ENCODE data around the gene MLEC. TPM values are rescaled to one million over a fixed set of nuclear protein-coding genes. Genes with fewer than 3 reads are reported as not detected.
A peak's percentile ranks its signal among the peaks of the same experiment; 100 is the strongest.

Gene MLEC
- total RNA-seq, 4 donors from 2014 or later = 20.7 to 48.9 (median 34.3) TPM

- TF ChIP-seq CTCF (IDR thresholded peaks at IDR 0.05) = no peak
- no peak for TF ChIP-seq POLR2A (IDR thresholded peaks at IDR 0.05)
- peak within 1 kb of the TSS; percentile 72 to 98 (median 88) for H3K4me3 ChIP-seq
- no peaks in the 10 kb centered on the region for H3K27me3 ChIP-seq
- peak within 1 kb of the TSS; percentile 86 to 93 (median 90) for H3K27ac ChIP-seq
- peaks cover 14 to 36% (median 18%) of the 10 kb centered on the region in 3 donors for H3K4me1 ChIP-seq
- DNase-seq = no peak
- intact Hi-C loops (cut with DNase I) = loop anchor here (5.0 kb wide), 1 partner anchor 63 kb away; no protein-coding TSS in a partner anchor
- no peaks in the 10 kb centered on the region for H3K9me3 ChIP-seq
- 0 to 5% methylated on average over 3 to 5 of the region's 76 CpGs for WGBS, 2 donors
- peaks cover 0 to 16% (median 5%) of the 10 kb centered on the region in 3 donors for H3K36me3 ChIP-seq
Observed at GRCh38 chr12:120710031-120710804, 23.3 kb downstream of the MLEC start, which contains the start of gene UNC119B. Gene UNC119B (plus strand): TSS chr12:120710458. CDS start chr12:120710475, 17 bp downstream.

DNA sequence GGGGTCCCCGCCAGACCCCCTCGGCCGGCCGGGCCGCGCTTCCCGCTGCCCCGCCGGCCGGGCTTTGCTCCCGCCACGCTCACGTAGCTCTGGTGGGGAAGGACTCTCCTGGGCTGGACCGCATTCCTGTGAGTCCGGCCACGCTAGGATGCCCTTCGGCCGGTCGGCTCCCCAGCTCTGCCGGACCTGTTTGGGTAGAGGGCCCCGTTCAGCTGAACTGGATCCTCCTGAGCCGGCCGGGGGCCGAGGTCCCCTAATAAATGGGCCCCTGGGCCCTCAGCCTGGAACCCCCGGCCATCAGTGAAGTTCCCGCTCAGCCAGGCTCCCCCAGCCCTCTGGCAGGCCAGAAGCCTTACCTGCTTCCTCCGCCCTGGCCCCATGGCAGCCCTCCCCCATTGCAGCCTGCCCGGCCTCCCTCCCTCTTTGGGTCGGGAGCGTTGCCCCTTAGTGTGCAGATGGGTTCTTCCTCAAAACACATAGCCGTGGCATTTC, 23.9 kb downstream of the MLEC start:
- Histone ChIP-seq H3K9me3 (no peaks in the 10 kb centered on the region), H3K27me3 (no peaks in the 10 kb centered on the region), H3K4me1 (peaks cover 14 to 36% (median 18%) of the 10 kb centered on the region in 3 donors), H3K36me3 (peaks cover 0 to 22% (median 5%) of the 10 kb centered on the region in 3 donors), H3K4me3 (peak overlapping the region; percentile 72 to 98 (median 88)), H3K27ac (peak overlapping the region; percentile 86 to 93 (median 90))
- intact Hi-C loops (cut with DNase I) = loop anchor here (5.0 kb wide), 1 partner anchor 64 kb away; no protein-coding TSS in a partner anchor
- DNase-seq = no peak
- TF ChIP-seq CTCF (IDR thresholded peaks at IDR 0.05) = no peak
- no peak for TF ChIP-seq POLR2A (IDR thresholded peaks at IDR 0.05)
- WGBS, 2 donors = 0% methylated on average over 1 of the region's 31 CpGs; no CpG with 5 or more reads in 1 of the 2 donors

- intact Hi-C loops (cut with DNase I) = loop anchor here (5.0 kb wide), 1 partner anchor 64 kb away; no protein-coding TSS in a partner anchor
Observed at GRCh38 chr12:120711411-120711810, 24.5 kb downstream of the MLEC start.

GRCh38 chr12:120712610-120713009, 25.7 kb downstream of the MLEC start:
- Histone ChIP-seq H3K36me3 (peaks cover 4 to 40% (median 18%) of the 10 kb centered on the region in 3 donors), H3K4me3 (no peak overlapping the region), H3K9me3 (no peaks in the 10 kb centered on the region), H3K4me1 (peaks cover 14 to 36% (median 18%) of the 10 kb centered on the region in 3 donors), H3K27ac (no peak overlapping the region), H3K27me3 (no peaks in the 10 kb centered on the region)
- TF ChIP-seq POLR2A (IDR thresholded peaks at IDR 0.05) (no peak), CTCF (IDR thresholded peaks at IDR 0.05) (no peak)
- WGBS, 2 donors = 66 to 71% methylated on average over 6 of the region's 6 CpGs
- intact Hi-C loops (cut with DNase I) = loop anchor here (5.0 kb wide), 1 partner anchor 65 kb away; no protein-coding TSS in a partner anchor
- DNase-seq = no peak

More at GRCh38 chr12:120711411-120711810, 24.5 kb downstream of the MLEC start:
- Histone ChIP-seq H3K4me1 (peaks cover 14 to 36% (median 18%) of the 10 kb centered on the region in 3 donors), H3K27ac (peak overlapping the region; percentile 86 to 93 (median 90)), H3K27me3 (no peaks in the 10 kb centered on the region), H3K4me3 (peak overlapping the region; percentile 72 to 98 (median 88)), H3K36me3 (peaks cover 0 to 28% (median 8%) of the 10 kb centered on the region in 3 donors), H3K9me3 (no peaks in the 10 kb centered on the region)
- no peak for TF ChIP-seq CTCF (IDR thresholded peaks at IDR 0.05)
- TF ChIP-seq POLR2A (IDR thresholded peaks at IDR 0.05) = no peak
- no peak for DNase-seq
- 21 to 31% methylated on average over 3 to 5 of the region's 6 CpGs for WGBS, 2 donors
